SK-N-SH treated with all-trans-retinoic acid at 6 μM for 48 hours (cell line): ENCODE results near the gene MYBL2.

Experiments used
- ATAC-seq: fragments of 200-7000 bp; cut with Tn5 transposase; 3 replicates; pipeline ENCODE4 v1.9.1; 2020; ENCODE audit warnings: mild to moderate bottlenecking, moderate library complexity
- BACH2 ChIP-seq: fragments of 250-450 bp; sonication (Bioruptor Pico); IDR thresholded peaks from 2 replicates; pipeline ENCODE4 v1.9.0; 2021; ENCODE audit warnings: mild to moderate bottlenecking, borderline replicate concordance
- CSDC2 ChIP-seq: fragments of 250-450 bp; sonication (Bioruptor Pico); IDR thresholded peaks from 2 replicates; pipeline ENCODE4 v1.5.0; 2020; ENCODE audit warnings: mild to moderate bottlenecking, moderate library complexity
- ESRRG ChIP-seq: fragments of 250-450 bp; sonication (Bioruptor Pico); IDR thresholded peaks from 2 replicates; pipeline ENCODE4 v1.6.1; 2021; ENCODE audit warnings: mild to moderate bottlenecking
- GLIS3 ChIP-seq: fragments of 250-450 bp; sonication (Bioruptor Pico); IDR thresholded peaks from 2 replicates; pipeline ENCODE4 v1.5.0; 2020; ENCODE audit warnings: mild to moderate bottlenecking, moderate library complexity
- ISL1 ChIP-seq: fragments of 250-450 bp; sonication (Bioruptor Pico); IDR thresholded peaks from 2 replicates; pipeline ENCODE4 v2.1.2; 2022; ENCODE audit warnings: mild to moderate bottlenecking, moderate library complexity
- OSR1 ChIP-seq: fragments of 250-450 bp; sonication (Bioruptor Pico); IDR thresholded peaks from 2 replicates; pipeline ENCODE4 v1.8.0; 2022; ENCODE audit warnings: moderate library complexity, mild to moderate bottlenecking, inconsistent platforms
- PPARA ChIP-seq: fragments of 250-450 bp; sonication (Bioruptor Pico); IDR thresholded peaks from 2 replicates; pipeline ENCODE4 v1.5.0; 2020; ENCODE audit warnings: mild to moderate bottlenecking, borderline replicate concordance
- TCF4 ChIP-seq: fragments of 250-450 bp; sonication (Bioruptor Pico); IDR thresholded peaks from 2 replicates; pipeline ENCODE4 v1.8.0; 2021; ENCODE audit warnings: mild to moderate bottlenecking, moderate library complexity, borderline replicate concordance
- TOX ChIP-seq: fragments of 250-450 bp; sonication (Bioruptor Pico); IDR thresholded peaks from 2 replicates; pipeline ENCODE4 v1.8.0; 2021; ENCODE audit warnings: mild to moderate bottlenecking, moderate library complexity, borderline replicate concordance
- ZC3H10 ChIP-seq: fragments of 250-450 bp; sonication (Bioruptor Pico); IDR thresholded peaks from 2 replicates; pipeline ENCODE4 v1.5.1; 2021; ENCODE audit warnings: mild to moderate bottlenecking, moderate library complexity
- ZFP3 ChIP-seq: fragments of 250-450 bp; sonication (Bioruptor Pico); IDR thresholded peaks from 2 replicates; pipeline ENCODE4 v1.5.0; 2020; ENCODE audit warnings: mild to moderate bottlenecking, moderate library complexity
- ZFP30 ChIP-seq: fragments of 450-650 bp; formaldehyde crosslinking; IDR thresholded peaks from 2 replicates; pipeline ENCODE4 v1.5.0; 2022; ENCODE audit warnings: mild to moderate bottlenecking, moderate library complexity
- ZNF565 ChIP-seq: fragments of 450-650 bp; formaldehyde crosslinking; conservative IDR thresholded peaks from 2 replicates; pipeline ENCODE4 v1.5.0; 2020; ENCODE audit warnings: low read depth, mild to moderate bottlenecking, moderate library complexity
- ZNF70 ChIP-seq: fragments of 450-650 bp; formaldehyde crosslinking; IDR thresholded peaks from 2 replicates; pipeline ENCODE4 v1.5.0; 2020; ENCODE audit warnings: mild to moderate bottlenecking, moderate library complexity
- TF ChIP-seq, protein P1 (sequence below): fragments of 250-450 bp; sonication (Bioruptor Pico); IDR thresholded peaks from 2 replicates; pipeline ENCODE4 v1.5.1; 2021; ENCODE audit warnings: mild to moderate bottlenecking, moderate library complexity
- TF ChIP-seq, protein P2 (sequence below): fragments of 250-450 bp; sonication (Bioruptor Pico); IDR thresholded peaks from 2 replicates; pipeline ENCODE4 v1.5.0; 2020; ENCODE audit warnings: mild to moderate bottlenecking, moderate library complexity
- TF ChIP-seq, protein P3 (sequence below): fragments of 250-450 bp; sonication (Bioruptor Pico); IDR thresholded peaks from 2 replicates; pipeline ENCODE4 v1.5.1; 2020; ENCODE audit warnings: low read depth, mild to moderate bottlenecking, moderate library complexity
- TF ChIP-seq, protein P4 (sequence below): fragments of 250-450 bp; sonication (Bioruptor Pico); IDR thresholded peaks from 2 replicates; pipeline ENCODE4 v1.8.0; 2020; ENCODE audit warnings: mild to moderate bottlenecking, moderate library complexity, borderline replicate concordance
- TF ChIP-seq, protein P5 (sequence below): fragments of 250-450 bp; sonication (Bioruptor Pico); IDR thresholded peaks from 2 replicates; pipeline ENCODE4 v1.8.0; 2021; ENCODE audit warnings: low read depth, mild to moderate bottlenecking, moderate library complexity, borderline replicate concordance

MYBL2 gene

DNA sequence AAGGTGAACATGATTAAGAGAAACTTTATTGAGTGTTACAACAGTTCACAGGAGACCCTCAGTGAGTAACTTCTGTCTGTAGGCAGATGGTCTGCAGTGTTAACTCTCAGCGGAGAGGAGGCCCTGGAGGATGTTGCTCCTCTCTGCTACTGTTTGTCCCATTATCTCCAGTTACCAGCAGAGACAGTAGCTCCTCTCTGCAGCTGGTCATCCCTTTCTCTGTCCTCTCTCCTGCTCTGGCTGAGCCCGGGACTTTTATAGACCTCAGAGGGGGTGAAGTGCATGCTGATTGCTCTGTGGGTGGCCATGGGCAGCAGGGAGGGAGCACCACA is 54.1 kb downstream of the MYBL2 start (continued):
- no peak for TF ChIP-seq ESRRG (CRISPR knock-in tag)

DNA sequence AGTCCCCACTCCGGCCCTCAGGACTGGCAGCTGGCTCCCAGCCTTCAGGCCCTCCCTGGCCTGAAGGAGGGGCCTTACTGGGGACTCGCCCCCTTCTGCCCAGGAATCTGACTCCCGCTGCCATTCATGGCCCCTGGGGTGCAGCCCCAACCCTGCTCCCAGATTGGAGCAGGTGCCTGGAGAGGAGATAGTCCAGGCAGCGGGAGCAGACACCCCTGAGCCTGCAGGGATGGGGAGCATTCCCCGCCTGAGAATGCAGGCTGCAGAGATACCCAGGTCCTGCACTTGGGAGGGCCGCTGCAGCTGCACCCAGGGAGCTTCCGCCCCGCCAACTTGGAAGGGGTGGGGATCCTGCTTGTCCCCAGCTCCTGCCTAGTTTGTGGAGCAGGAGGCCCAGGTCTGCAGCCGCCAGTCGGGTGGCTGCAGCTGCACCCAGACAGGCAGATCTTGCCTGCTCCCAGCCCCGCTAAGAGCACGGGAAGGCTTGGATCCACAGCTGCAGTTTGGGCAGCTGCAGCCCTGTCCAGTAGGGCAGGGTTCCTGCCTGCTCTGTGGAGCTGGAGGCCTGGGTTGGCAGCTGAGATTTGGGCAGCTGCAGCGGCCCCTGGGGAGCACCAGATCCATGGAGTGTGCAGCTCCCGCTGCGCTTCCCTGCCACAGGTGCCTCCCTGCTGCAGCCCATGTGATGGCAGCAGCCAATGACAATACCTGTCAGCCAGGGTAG is 54.7 kb downstream of the MYBL2 start:
- TF ChIP-seq, protein P1, sequence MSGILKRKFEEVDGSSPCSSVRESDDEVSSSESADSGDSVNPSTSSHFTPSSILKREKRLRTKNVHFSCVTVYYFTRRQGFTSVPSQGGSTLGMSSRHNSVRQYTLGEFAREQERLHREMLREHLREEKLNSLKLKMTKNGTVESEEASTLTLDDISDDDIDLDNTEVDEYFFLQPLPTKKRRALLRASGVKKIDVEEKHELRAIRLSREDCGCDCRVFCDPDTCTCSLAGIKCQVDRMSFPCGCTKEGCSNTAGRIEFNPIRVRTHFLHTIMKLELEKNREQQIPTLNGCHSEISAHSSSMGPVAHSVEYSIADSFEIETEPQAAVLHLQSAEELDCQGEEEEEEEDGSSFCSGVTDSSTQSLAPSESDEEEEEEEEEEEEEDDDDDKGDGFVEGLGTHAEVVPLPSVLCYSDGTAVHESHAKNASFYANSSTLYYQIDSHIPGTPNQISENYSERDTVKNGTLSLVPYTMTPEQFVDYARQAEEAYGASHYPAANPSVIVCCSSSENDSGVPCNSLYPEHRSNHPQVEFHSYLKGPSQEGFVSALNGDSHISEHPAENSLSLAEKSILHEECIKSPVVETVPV (CRISPR knock-in tag), result no peak
- TF ChIP-seq ZFP3 (CRISPR knock-in tag), result no peak
- no peak for TF ChIP-seq ZC3H10
- TF ChIP-seq, protein P2, sequence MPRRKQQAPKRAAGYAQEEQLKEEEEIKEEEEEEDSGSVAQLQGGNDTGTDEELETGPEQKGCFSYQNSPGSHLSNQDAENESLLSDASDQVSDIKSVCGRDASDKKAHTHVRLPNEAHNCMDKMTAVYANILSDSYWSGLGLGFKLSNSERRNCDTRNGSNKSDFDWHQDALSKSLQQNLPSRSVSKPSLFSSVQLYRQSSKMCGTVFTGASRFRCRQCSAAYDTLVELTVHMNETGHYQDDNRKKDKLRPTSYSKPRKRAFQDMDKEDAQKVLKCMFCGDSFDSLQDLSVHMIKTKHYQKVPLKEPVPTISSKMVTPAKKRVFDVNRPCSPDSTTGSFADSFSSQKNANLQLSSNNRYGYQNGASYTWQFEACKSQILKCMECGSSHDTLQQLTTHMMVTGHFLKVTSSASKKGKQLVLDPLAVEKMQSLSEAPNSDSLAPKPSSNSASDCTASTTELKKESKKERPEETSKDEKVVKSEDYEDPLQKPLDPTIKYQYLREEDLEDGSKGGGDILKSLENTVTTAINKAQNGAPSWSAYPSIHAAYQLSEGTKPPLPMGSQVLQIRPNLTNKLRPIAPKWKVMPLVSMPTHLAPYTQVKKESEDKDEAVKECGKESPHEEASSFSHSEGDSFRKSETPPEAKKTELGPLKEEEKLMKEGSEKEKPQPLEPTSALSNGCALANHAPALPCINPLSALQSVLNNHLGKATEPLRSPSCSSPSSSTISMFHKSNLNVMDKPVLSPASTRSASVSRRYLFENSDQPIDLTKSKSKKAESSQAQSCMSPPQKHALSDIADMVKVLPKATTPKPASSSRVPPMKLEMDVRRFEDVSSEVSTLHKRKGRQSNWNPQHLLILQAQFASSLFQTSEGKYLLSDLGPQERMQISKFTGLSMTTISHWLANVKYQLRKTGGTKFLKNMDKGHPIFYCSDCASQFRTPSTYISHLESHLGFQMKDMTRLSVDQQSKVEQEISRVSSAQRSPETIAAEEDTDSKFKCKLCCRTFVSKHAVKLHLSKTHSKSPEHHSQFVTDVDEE (CRISPR knock-in tag), result no peak
- no peak for TF ChIP-seq OSR1
- TF ChIP-seq BACH2 (CRISPR knock-in tag), result no peak
- no peak for TF ChIP-seq ZNF565 (CRISPR knock-in tag)
- no peak for TF ChIP-seq ESRRG (CRISPR knock-in tag)
- TF ChIP-seq TCF4 (CRISPR knock-in tag), result no peak
- TF ChIP-seq, protein P3, sequence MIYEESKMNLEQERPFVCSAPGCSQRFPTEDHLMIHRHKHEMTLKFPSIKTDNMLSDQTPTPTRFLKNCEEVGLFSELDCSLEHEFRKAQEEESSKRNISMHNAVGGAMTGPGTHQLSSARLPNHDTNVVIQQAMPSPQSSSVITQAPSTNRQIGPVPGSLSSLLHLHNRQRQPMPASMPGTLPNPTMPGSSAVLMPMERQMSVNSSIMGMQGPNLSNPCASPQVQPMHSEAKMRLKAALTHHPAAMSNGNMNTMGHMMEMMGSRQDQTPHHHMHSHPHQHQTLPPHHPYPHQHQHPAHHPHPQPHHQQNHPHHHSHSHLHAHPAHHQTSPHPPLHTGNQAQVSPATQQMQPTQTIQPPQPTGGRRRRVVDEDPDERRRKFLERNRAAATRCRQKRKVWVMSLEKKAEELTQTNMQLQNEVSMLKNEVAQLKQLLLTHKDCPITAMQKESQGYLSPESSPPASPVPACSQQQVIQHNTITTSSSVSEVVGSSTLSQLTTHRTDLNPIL (CRISPR knock-in tag), result no peak
- no peak for TF ChIP-seq GLIS3 (CRISPR knock-in tag)
- no peak for TF ChIP-seq ISL1 (CRISPR knock-in tag)
- TF ChIP-seq TOX (CRISPR knock-in tag), result no peak
- TF ChIP-seq ZFP30 (CRISPR knock-in tag), result no peak
- TF ChIP-seq, protein P4, sequence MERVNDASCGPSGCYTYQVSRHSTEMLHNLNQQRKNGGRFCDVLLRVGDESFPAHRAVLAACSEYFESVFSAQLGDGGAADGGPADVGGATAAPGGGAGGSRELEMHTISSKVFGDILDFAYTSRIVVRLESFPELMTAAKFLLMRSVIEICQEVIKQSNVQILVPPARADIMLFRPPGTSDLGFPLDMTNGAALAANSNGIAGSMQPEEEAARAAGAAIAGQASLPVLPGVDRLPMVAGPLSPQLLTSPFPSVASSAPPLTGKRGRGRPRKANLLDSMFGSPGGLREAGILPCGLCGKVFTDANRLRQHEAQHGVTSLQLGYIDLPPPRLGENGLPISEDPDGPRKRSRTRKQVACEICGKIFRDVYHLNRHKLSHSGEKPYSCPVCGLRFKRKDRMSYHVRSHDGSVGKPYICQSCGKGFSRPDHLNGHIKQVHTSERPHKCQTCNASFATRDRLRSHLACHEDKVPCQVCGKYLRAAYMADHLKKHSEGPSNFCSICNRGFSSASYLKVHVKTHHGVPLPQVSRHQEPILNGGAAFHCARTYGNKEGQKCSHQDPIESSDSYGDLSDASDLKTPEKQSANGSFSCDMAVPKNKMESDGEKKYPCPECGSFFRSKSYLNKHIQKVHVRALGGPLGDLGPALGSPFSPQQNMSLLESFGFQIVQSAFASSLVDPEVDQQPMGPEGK, result no peak
- TF ChIP-seq, protein P5, sequence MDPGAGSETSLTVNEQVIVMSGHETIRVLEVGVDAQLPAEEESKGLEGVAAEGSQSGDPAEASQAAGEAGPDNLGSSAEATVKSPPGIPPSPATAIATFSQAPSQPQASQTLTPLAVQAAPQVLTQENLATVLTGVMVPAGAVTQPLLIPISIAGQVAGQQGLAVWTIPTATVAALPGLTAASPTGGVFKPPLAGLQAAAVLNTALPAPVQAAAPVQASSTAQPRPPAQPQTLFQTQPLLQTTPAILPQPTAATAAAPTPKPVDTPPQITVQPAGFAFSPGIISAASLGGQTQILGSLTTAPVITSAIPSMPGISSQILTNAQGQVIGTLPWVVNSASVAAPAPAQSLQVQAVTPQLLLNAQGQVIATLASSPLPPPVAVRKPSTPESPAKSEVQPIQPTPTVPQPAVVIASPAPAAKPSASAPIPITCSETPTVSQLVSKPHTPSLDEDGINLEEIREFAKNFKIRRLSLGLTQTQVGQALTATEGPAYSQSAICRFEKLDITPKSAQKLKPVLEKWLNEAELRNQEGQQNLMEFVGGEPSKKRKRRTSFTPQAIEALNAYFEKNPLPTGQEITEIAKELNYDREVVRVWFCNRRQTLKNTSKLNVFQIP (CRISPR knock-in tag), result no peak
- TF ChIP-seq, all 23 proteins: peak for 0
- ATAC-seq, result peak; percentile 25; the same call in 2 of the 3 replicates

DNA sequence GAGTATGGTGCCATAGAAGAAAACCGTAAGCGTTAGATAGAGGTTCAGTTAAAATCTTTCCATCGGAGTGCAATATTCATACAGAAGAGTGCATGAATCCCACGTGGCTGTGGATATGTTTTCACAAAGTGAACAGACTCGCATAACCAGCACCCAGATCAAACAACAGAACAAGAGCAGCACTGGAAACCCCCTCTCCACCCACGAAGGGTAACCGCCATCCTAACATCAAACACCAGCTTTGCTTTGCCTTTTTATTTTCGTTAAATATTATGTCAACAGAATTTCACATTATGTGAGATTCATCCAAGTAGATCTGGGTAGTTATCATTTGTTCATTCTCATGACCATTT is 55.2 kb downstream of the MYBL2 start:
- ATAC-seq, result no peak
- TF ChIP-seq ZC3H10 (no peak), TOX (CRISPR knock-in tag) (no peak), BACH2 (CRISPR knock-in tag) (no peak), ZNF70 (CRISPR knock-in tag) (no peak), PPARA (no peak), ESRRG (CRISPR knock-in tag) (no peak), ISL1 (CRISPR knock-in tag) (no peak), OSR1 (no peak), ZFP3 (CRISPR knock-in tag) (no peak), CSDC2 (CRISPR knock-in tag) (no peak), TCF4 (CRISPR knock-in tag) (no peak)
- TF ChIP-seq, protein P3 (CRISPR knock-in tag), result no peak
